H9 (cell line): ENCODE results near the gene FAT4. TPM values are rescaled to one million over a fixed set of nuclear protein-coding genes. Genes with fewer than 3 reads are reported as not detected.

Experiments used
- DNase-seq: peaks from one replicate; pipeline ENCODE4 v3.0.0-alpha.2; 2017
- H2AFZ ChIP-seq: one replicate; pipeline ENCODE4 v1.6.1; 2013; ENCODE audit warnings: mild to moderate bottlenecking, low read length, control low read depth, moderate library complexity
- H2AK5ac ChIP-seq: 2 replicates; pipeline ENCODE4 v1.6.1; 2013; ENCODE audit warnings: low read length, control low read depth, mixed read lengths; ENCODE audit not compliant: insufficient read length
- H2BK120ac ChIP-seq: one replicate; pipeline ENCODE4 v1.6.1; 2013; ENCODE audit warnings: low read depth, mild to moderate bottlenecking, low read length, control low read depth, inconsistent platforms; ENCODE audit not compliant: poor library complexity, severe bottlenecking
- H2BK12ac ChIP-seq: 2 replicates; pipeline ENCODE4 v1.6.1; 2013; ENCODE audit warnings: low read length, control low read depth, mixed read lengths, low read depth; ENCODE audit not compliant: insufficient read length
- H2BK15ac ChIP-seq: 2 replicates; pipeline ENCODE4 v1.6.1; 2013; ENCODE audit warnings: low read depth, low read length, control low read depth
- H2BK20ac ChIP-seq: one replicate; pipeline ENCODE4 v1.6.1; 2013; ENCODE audit warnings: low read depth, mild to moderate bottlenecking, low read length, control low read depth, inconsistent platforms; ENCODE audit not compliant: poor library complexity, severe bottlenecking
- H2BK5ac ChIP-seq: 2 replicates; pipeline ENCODE4 v1.6.1; 2013; ENCODE audit warnings: low read length, control low read depth, mixed read lengths; ENCODE audit not compliant: insufficient read length
- H3K14ac ChIP-seq: 2 replicates; pipeline ENCODE4 v1.6.1; 2013; ENCODE audit warnings: low read length, control low read depth; ENCODE audit not compliant: insufficient read depth
- H3K18ac ChIP-seq: 2 replicates; pipeline ENCODE4 v1.6.1; 2013; ENCODE audit warnings: low read depth, mild to moderate bottlenecking, mixed read lengths, low read length, control low read depth; ENCODE audit not compliant: insufficient read length
- H3K23ac ChIP-seq: 2 replicates; pipeline ENCODE4 v1.6.1; 2013; ENCODE audit warnings: low read length, control low read depth, mixed read lengths, low read depth; ENCODE audit not compliant: insufficient read length
- H3K23me2 ChIP-seq: 2 replicates; pipeline ENCODE4 v1.6.1; 2013; ENCODE audit warnings: low read depth, mild to moderate bottlenecking, mixed read lengths, low read length, control low read depth; ENCODE audit not compliant: insufficient read length, poor library complexity, severe bottlenecking
- H3K27ac ChIP-seq: 2 replicates; pipeline ENCODE4 v1.5.1; 2013; ENCODE audit warnings: low read length, control low read depth, mixed read lengths, low read depth; ENCODE audit not compliant: insufficient read length
- H3K27me3 ChIP-seq: 2 replicates; pipeline ENCODE4 v1.6.1; 2013; ENCODE audit warnings: low read length, control low read depth, inconsistent platforms; ENCODE audit not compliant: insufficient read depth
- H3K4ac ChIP-seq: 2 replicates; pipeline ENCODE4 v1.6.1; 2013; ENCODE audit warnings: low read depth, mild to moderate bottlenecking, control low read depth, inconsistent platforms, low read length, moderate library complexity
- H3K4me1 ChIP-seq: 2 replicates; pipeline ENCODE4 v1.6.1; 2013; ENCODE audit warnings: low read length, control low read depth, inconsistent platforms; ENCODE audit not compliant: insufficient read depth
- H3K4me2 ChIP-seq: 2 replicates; pipeline ENCODE4 v1.6.1; 2013; ENCODE audit warnings: low read length, control low read depth, mixed read lengths; ENCODE audit not compliant: insufficient read length, insufficient read depth
- H3K56ac ChIP-seq: 2 replicates; pipeline ENCODE4 v1.6.1; 2013; ENCODE audit warnings: low read depth, mild to moderate bottlenecking, mixed read lengths, low read length, control low read depth; ENCODE audit not compliant: insufficient read length
- H3K79me1 ChIP-seq: 2 replicates; pipeline ENCODE4 v1.6.1; 2013; ENCODE audit warnings: low read depth, mild to moderate bottlenecking, moderate library complexity, low read length, control low read depth, inconsistent platforms; ENCODE audit not compliant: insufficient read depth, poor library complexity, severe bottlenecking
- H3K79me2 ChIP-seq: 2 replicates; pipeline ENCODE4 v1.6.1; 2013; ENCODE audit warnings: low read length, control low read depth, inconsistent platforms; ENCODE audit not compliant: insufficient read depth
- H3K9ac ChIP-seq: 2 replicates; pipeline ENCODE4 v1.6.1; 2013; ENCODE audit warnings: low read length, control low read depth, mixed read lengths; ENCODE audit not compliant: insufficient read length; ENCODE audit errors: extremely low read depth
- H3K9me3 ChIP-seq: one replicate; pipeline ENCODE4 v1.6.1; 2013; ENCODE audit warnings: low read depth, low read length, inconsistent platforms; ENCODE audit not compliant: control insufficient read depth
- H3T11ph ChIP-seq: one replicate; pipeline ENCODE4 v1.6.1; 2013; ENCODE audit warnings: mild to moderate bottlenecking, low read length, control low read depth, inconsistent platforms
- H4K20me1 ChIP-seq: one replicate; pipeline ENCODE4 v1.6.1; 2013; ENCODE audit not compliant: control insufficient read depth, insufficient read length, insufficient read depth
- H4K5ac ChIP-seq: 2 replicates; pipeline ENCODE4 v1.6.1; 2013; ENCODE audit warnings: low read depth, mild to moderate bottlenecking, mixed read lengths, low read length, control low read depth; ENCODE audit not compliant: insufficient read length
- H4K8ac ChIP-seq: replicated peaks from 2 replicates; pipeline ENCODE4 v1.6.1; 2013; ENCODE audit warnings: low read length, control low read depth, mixed read lengths, low read depth; ENCODE audit not compliant: insufficient read length
- H4K91ac ChIP-seq: 2 replicates; pipeline ENCODE4 v1.6.1; 2013; ENCODE audit warnings: low read depth, mild to moderate bottlenecking, moderate library complexity, mixed read lengths, low read length, control low read depth; ENCODE audit not compliant: insufficient read length
- H3K27ac Mint-ChIP-seq, 3 experiments: 2 replicates in 2 of 3; 3 replicates in 1 of 3; pipeline ENCODE4 v1.8.0; 2020 to 2021; ENCODE audit warnings: mixed read lengths in 3 of 3, mild to moderate bottlenecking in 1 of 3, moderate library complexity in 1 of 3
- H3K27me3 Mint-ChIP-seq: 2 replicates; pipeline ENCODE4 v1.8.0; 2021; ENCODE audit warnings: low read depth, mild to moderate bottlenecking, moderate library complexity, mixed read lengths
- H3K36me3 Mint-ChIP-seq, 3 experiments: 2 replicates in 2 of 3; 3 replicates in 1 of 3; pipeline ENCODE4 v1.8.0; 2020 to 2021; ENCODE audit warnings: low read depth in 3 of 3, mixed read lengths in 3 of 3; ENCODE audit not compliant: insufficient read depth in 1 of 3
- H3K4me1 Mint-ChIP-seq, 2 experiments: 2 replicates each; pipeline ENCODE4 v1.8.0; 2020; ENCODE audit warnings: mixed read lengths in 2 of 2
- H3K4me3 Mint-ChIP-seq, 2 experiments: 2 replicates in 1 of 2; 3 replicates in 1 of 2; pipeline ENCODE4 v1.8.0; 2020 to 2021; ENCODE audit warnings: mild to moderate bottlenecking in 2 of 2, mixed read lengths in 2 of 2, moderate library complexity in 1 of 2
- H3K9me3 Mint-ChIP-seq, 2 experiments: 2 replicates in 1 of 2; 3 replicates in 1 of 2; pipeline ENCODE4 v1.8.0; 2020; ENCODE audit warnings: mild to moderate bottlenecking in 2 of 2, mixed read lengths in 2 of 2, moderate library complexity in 1 of 2
- CTCF ChIP-seq: fragments of 200-600 bp; sonication (generic); conservative IDR thresholded peaks from 3 replicates; pipeline ENCODE4 v1.8.0; 2021; ENCODE audit warnings: antibody characterized with exemption, mild to moderate bottlenecking
- WGBS: extraction: QIAGEN DNeasy Blood & Tissue Kit; methylation state at CpG from one replicate; pipeline ENCODE4 v1.1.7; 2013; ENCODE audit warnings: missing lambda C conversion rate, low lambda C conversion rate, mixed read lengths; ENCODE audit not compliant: insufficient read length; ENCODE audit errors: extremely low coverage; 5-methylcytosine and 5-hydroxymethylcytosine counted together
- total RNA-seq: library from RNA; stranded (reverse); gene quantifications from 2 replicates; pipeline ENCODE4 v1.2.1, GENCODE V29; 2021

The FAT4 gene
- total RNA-seq, 1 experiment from 2014 or later, result 6.9 TPM

GRCh38 chr4:125280892-125281403 is 33.8 kb upstream of the FAT4 start:
- no CpG with 5 or more reads among the region's 34 CpGs for WGBS
- H2BK12ac ChIP-seq, result no peak overlapping the region
- no peak for DNase-seq
- H2AFZ ChIP-seq, result no peak overlapping the region
- H3K27ac ChIP-seq, result no peak overlapping the region
- H3K27me3 ChIP-seq, result no peaks in the 10 kb centered on the region
- H3K36me3 Mint-ChIP-seq, result no peaks in the 10 kb centered on the region
- H3K18ac ChIP-seq, result no peak overlapping the region
- no peak overlapping the region for H2BK20ac ChIP-seq
- no peaks in the 10 kb centered on the region for H3K4me1 ChIP-seq
- no peak overlapping the region for H2BK120ac ChIP-seq
- H3K56ac ChIP-seq, result no peak overlapping the region
- H3K27ac Mint-ChIP-seq, result no peak overlapping the region
- H3K9me3 Mint-ChIP-seq, result no peaks in the 10 kb centered on the region; a peak in 1 of 5 replicates
- no peak overlapping the region for H4K5ac ChIP-seq
- H3K23ac ChIP-seq, result no peak overlapping the region
- no peak overlapping the region for H2BK15ac ChIP-seq
- no peaks in the 10 kb centered on the region for H3K9me3 ChIP-seq
- no peak overlapping the region for H4K8ac ChIP-seq
- H3K79me1 ChIP-seq, result no peaks in the 10 kb centered on the region
- no peaks in the 10 kb centered on the region for H3K23me2 ChIP-seq
- H4K91ac ChIP-seq, result no peak overlapping the region
- no peaks in the 10 kb centered on the region for H3K27me3 Mint-ChIP-seq
- no peak overlapping the region for H3K14ac ChIP-seq
- no peak overlapping the region for H3K4me2 ChIP-seq
- no peaks in the 10 kb centered on the region for H4K20me1 ChIP-seq
- H3T11ph ChIP-seq, result no peak overlapping the region
- H3K4ac ChIP-seq, result no peak overlapping the region
- H3K9ac ChIP-seq, result no peak overlapping the region
- peaks cover 8 to 10% of the 10 kb centered on the region in 2 experiments for H3K4me1 Mint-ChIP-seq
- no peaks in the 10 kb centered on the region for H3K79me2 ChIP-seq
- no peak overlapping the region for H3K4me3 Mint-ChIP-seq
- H2BK5ac ChIP-seq, result no peak overlapping the region
- no peak overlapping the region for H2AK5ac ChIP-seq
- TF ChIP-seq CTCF, result no peak
